SIG-M5 treated with dmso at 0.1 percent for 504 hours (cell line): ENCODE measurements around the gene CENPVL3.
"Not testable (repeated sequence)": the region's sequence is repeated elsewhere in the genome, so short reads cannot be mapped to it uniquely, and the experiment has no call there.

Experiments used
- DNase-seq: peaks from one replicate; lab custom pipeline; 2025; ENCODE audit not compliant: unreplicated experiment; lab: John Stamatoyannopoulos, UW

The CENPVL3 gene

GRCh38 chrX:51618241-51619155 lies at the start of gene CENPVL3:
Gene CENPVL3, minus strand, starts transcription at chrX:51618912. Its CDS starts 39 bp downstream, at chrX:51618873.
- not testable (repeated sequence) for DNase-seq

DNA sequence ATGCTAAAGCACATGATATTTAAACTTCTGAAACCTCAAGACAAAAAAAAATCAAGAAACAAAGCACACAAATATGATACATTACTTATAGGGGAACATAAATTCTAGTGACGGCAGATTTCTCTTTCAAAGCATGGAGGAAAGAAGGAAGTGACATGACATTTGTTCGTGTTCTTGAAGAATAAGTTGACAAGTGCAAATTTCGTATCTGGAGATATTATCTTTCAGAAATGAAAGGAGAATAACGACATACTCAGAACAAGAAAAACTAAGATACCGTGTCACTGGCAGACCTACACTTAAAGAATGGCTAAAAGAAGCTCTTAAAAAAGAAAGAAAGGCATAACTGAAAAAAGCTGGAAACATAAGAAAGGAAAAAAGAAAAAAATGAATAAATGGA lies 47.3 kb upstream of the CENPVL3 start:
- DNase-seq: no peak

- no peak for DNase-seq
Measured at GRCh38 chrX:51643377-51643776, 24.7 kb upstream of the CENPVL3 start.

DNA sequence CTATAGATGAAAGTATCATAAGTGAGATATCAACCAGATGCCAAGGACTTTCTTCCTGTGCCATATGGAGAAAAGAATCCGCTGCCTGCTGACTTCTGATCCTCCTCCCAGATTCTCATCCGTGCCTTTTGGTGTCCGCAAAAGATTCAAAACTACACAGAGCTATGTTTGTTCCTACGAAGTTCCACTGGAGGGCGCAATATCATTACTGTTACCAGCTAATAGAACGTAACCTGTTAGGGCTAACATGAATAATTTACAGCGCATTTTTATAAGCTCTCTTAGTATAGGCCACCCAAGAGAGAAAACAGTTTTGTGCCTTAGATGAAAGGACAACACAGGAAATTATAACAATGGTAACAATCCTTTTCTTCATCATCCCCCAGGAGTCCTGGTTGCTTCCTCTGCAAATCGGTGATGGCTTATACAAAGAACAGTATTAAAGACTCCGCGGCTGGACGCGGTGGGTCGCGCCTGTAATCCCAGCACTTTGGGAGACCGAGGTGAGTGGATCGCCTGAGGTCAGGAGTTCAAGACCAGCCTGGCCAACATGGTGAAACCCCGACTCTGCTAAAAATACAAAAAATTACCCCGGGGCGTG lies 22.8 kb upstream of the CENPVL3 start:
- peak; percentile 4 for DNase-seq

DNA sequence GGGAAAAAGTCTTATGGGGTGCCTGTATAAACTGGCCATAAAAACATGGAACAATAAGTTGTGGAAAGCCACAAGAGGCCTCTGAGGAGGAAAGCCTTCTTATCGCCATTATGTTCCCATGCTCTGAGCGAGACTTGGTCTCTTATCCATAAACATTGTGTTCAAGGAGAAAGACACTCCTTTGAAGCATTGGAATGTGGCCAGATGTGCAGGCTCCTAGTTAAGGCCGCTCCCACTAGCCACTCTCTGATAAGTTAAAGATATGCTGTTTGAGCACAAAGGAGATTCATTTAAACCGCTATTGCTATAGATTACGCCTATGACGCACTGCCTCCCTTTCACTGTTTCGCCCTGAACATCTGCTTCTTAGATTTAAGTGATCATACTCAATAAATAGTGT lies 17.8 kb upstream of the CENPVL3 start:
- not testable (repeated sequence) for DNase-seq

- DNase-seq: peak; percentile 19
Measured at GRCh38 chrX:51614353-51615012, 4.2 kb downstream of the CENPVL3 start.

DNA sequence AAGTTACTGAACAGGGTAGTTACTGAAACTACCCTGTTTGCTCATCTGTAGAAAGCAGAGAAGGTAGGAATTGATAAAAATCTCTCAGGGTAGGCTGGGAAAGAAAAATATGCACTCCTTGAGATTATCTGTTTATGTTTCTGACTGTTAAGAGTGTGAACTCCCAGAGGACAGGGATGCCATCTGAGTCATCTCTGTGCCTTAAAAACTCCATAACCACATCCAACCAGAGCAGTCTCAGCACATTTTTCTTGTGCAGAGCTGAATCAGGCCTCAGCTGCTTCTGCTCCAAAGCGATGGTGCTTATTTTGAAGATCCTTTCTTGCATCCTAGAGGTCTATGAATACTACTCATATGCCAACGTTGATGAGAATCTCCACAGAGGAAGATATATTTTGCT lies 9.9 kb downstream of the CENPVL3 start:
- DNase-seq: no peak

DNA sequence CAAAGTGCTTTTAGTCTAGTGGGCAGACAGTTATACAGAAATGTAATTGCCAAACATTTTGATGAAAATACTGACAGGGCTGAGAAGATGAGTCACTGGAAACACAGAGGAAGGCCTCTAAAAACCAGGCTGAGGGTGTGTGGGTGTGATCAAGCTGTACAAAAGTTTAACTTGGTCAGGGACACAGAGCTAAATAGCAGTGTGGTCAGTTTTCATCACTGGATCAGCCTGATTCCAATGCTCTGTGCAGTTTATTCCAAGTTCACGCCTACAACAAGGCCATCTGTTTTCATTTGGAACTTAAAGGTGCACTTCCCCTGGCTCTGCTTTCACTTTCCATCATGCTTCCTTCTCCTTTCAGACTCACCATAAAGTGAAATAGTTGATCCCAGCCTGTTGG lies 10.6 kb downstream of the CENPVL3 start:
- DNase-seq: peak; percentile 27

DNA sequence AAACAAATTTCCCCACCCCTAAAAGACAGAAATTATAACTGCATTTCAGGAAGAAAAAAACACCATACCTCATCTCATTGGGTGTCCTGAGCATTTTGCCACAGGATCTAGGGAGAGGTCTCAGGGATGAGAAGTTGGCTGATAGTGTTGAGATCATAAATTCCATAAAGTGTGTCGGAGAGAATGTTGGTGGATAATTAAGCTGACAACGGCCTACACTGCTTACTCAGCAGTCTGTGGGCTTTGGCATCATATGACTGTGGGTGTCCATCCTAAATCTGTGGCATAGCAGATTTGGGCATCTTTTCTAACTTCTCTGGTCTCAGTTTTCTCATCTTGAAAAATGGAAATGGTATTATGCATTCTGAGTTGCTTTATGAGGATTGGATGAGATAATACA lies 12.3 kb downstream of the CENPVL3 start:
- DNase-seq: no peak

GRCh38 chrX:51598899-51599298 lies 19.8 kb downstream of the CENPVL3 start:
- DNase-seq: no peak

- no peak for DNase-seq
Measured at GRCh38 chrX:51571874-51572273, 46.8 kb downstream of the CENPVL3 start.

- DNase-seq: no peak
Measured at GRCh38 chrX:51569561-51569960, 49.2 kb downstream of the CENPVL3 start.

GRCh38 chrX:51568586-51568985 lies 50.1 kb downstream of the CENPVL3 start:
- DNase-seq: no peak
